CD4-positive, alpha-beta T cell (primary cell): ENCODE measurements around the gene KDM4B. TPM values are rescaled to one million over a fixed set of nuclear protein-coding genes. Genes with fewer than 3 reads are reported as not detected.

ENCODE experiments used
- ATAC-seq: fragments of 200-7000 bp; cut with Tn5 transposase; one replicate; pipeline ENCODE4 v1.10.0; 2022; ENCODE audit warnings: mild to moderate bottlenecking; ENCODE audit not compliant: poor library complexity
- CTCF ChIA-PET: fragments of 350-600 bp; sonication (Branson Sonifier 250); formaldehyde crosslinking; loops from one replicate; lab custom pipeline; 2021; ENCODE audit warnings: antibody characterized with exemption, inconsistent platforms; lab: Charles Lee
- POLR2A ChIA-PET: fragments of 350-600 bp; sonication (Branson Sonifier 250); formaldehyde crosslinking; loops from one replicate; lab custom pipeline; 2021; ENCODE audit warnings: antibody characterized with exemption, inconsistent platforms; lab: Charles Lee
- DNase-seq, 14 experiments: peaks; one replicate each; pipeline ENCODE4 v3.0.0-alpha.2; 2013 to 2020; ENCODE audit warnings: mixed read lengths in 2 of 14
- H3K27ac ChIP-seq, 2 donors: one replicate each; pipeline versions ENCODE4 v1.5.1 to v1.7.0; 2013; ENCODE audit warnings: low read length in 2 of 2, low read depth in 1 of 2, mild to moderate bottlenecking in 1 of 2
- H3K27me3 ChIP-seq, 2 experiments: 1 replicate in 1 of 2; 2 replicates in 1 of 2; pipeline versions ENCODE4 v1.6.1 to v1.7.0; 2013; ENCODE audit warnings: low read length in 2 of 2, control low read depth in 1 of 2, mild to moderate bottlenecking in 1 of 2, moderate library complexity in 1 of 2; ENCODE audit not compliant: insufficient read depth in 2 of 2, control insufficient read depth in 1 of 2
- H3K36me3 ChIP-seq: one replicate; pipeline ENCODE4 v1.6.1; 2013; ENCODE audit warnings: low read length, control low read depth; ENCODE audit not compliant: insufficient read depth
- H3K4me1 ChIP-seq: one replicate; pipeline ENCODE4 v1.6.1; 2013; ENCODE audit warnings: low read length, control low read depth; ENCODE audit not compliant: insufficient read depth
- H3K4me3 ChIP-seq: one replicate; pipeline ENCODE4 v1.5.1; 2013; ENCODE audit warnings: mild to moderate bottlenecking, low read length, moderate library complexity
- H3K9me3 ChIP-seq, 2 experiments: 1 replicate in 1 of 2; 2 replicates in 1 of 2; pipeline versions ENCODE4 v1.6.1 to v1.7.0; 2013; ENCODE audit warnings: low read length in 2 of 2, mild to moderate bottlenecking in 2 of 2, control low read depth in 1 of 2, moderate library complexity in 1 of 2; ENCODE audit not compliant: control insufficient read depth in 1 of 2, insufficient read depth in 1 of 2
- H3K27ac Mint-ChIP-seq: one replicate; pipeline ENCODE4 v1.8.0; 2020; ENCODE audit warnings: mixed read lengths
- H3K27me3 Mint-ChIP-seq: one replicate; pipeline ENCODE4 v1.8.0; 2021; ENCODE audit warnings: mixed read lengths
- H3K36me3 Mint-ChIP-seq: one replicate; pipeline ENCODE4 v1.8.0; 2021; ENCODE audit warnings: low read depth, mixed read lengths
- H3K4me1 Mint-ChIP-seq: one replicate; pipeline ENCODE4 v1.8.0; 2021; ENCODE audit warnings: low read depth, mixed read lengths
- H3K4me3 Mint-ChIP-seq: one replicate; pipeline ENCODE4 v1.8.0; 2020; ENCODE audit warnings: mild to moderate bottlenecking, mixed read lengths
- H3K9me3 Mint-ChIP-seq: one replicate; pipeline ENCODE4 v1.8.0; 2020; ENCODE audit warnings: mixed read lengths
- intact Hi-C, 2 experiments: fragments of 100-400 bp; cut with DNase I in 1 of 2; cut with micrococcal nuclease in 1 of 2; formaldehyde crosslinking; loops; one replicate each; pipeline versions ENCODE4 v1.15.1 to v1.9.0; 2023 to 2025; cut with DNase I, micrococcal nuclease
- total RNA-seq, 174 experiments: library from RNA in 2 of 174; stranded (reverse) in 2 of 174; gene quantifications; one replicate each; pipeline ENCODE4 v1.2.3 and lab custom pipeline; 2021 to 2026
- TF ChIP-seq, protein P1 (sequence below): fragments of 200-600 bp; IDR thresholded peaks from one replicate; pipeline ENCODE4 v1.8.0; 2022; ENCODE audit warnings: antibody characterized with exemption, mild to moderate bottlenecking

Gene KDM4B
- total RNA-seq, 2 experiments from 2014 or later: 41.8 to 42.5 TPM

DNA sequence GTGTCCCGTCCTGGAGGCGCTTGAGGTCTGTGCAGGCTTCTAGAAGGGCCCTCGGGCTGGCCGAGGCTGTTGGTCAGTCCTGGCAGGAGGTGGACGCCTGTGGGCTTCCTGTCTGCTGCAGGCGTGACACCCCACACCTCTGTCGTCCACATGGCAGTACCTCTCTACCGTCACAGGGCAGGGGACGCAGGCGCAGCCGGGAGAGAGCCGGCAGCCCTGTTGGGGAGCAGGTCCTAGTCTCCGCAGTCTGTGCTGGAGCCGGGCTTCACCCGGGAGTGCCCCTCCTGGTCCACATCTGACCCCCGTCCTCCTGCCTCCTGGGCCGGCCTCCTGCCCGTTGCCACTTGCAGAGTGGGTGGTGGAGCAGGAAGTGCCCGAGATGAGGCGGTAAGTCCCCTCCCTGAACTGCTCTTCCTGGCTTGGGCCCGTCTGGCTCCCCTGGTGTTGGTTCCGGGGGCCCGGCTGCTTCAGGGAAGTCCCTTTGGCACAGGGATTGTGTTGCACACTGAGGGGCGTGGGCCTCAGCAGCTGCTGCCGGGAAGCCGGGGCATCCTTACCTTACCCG, 106.0 kb downstream of the KDM4B start:
- ATAC-seq (no peak), DNase-seq (no peak)
- ChIA-PET POLR2A (no interaction called here), CTCF (no interaction called here)
- no peaks in the 10 kb centered on the region for H3K9me3 Mint-ChIP-seq
- intact Hi-C loops: no loop called here
- TF ChIP-seq, protein P1, sequence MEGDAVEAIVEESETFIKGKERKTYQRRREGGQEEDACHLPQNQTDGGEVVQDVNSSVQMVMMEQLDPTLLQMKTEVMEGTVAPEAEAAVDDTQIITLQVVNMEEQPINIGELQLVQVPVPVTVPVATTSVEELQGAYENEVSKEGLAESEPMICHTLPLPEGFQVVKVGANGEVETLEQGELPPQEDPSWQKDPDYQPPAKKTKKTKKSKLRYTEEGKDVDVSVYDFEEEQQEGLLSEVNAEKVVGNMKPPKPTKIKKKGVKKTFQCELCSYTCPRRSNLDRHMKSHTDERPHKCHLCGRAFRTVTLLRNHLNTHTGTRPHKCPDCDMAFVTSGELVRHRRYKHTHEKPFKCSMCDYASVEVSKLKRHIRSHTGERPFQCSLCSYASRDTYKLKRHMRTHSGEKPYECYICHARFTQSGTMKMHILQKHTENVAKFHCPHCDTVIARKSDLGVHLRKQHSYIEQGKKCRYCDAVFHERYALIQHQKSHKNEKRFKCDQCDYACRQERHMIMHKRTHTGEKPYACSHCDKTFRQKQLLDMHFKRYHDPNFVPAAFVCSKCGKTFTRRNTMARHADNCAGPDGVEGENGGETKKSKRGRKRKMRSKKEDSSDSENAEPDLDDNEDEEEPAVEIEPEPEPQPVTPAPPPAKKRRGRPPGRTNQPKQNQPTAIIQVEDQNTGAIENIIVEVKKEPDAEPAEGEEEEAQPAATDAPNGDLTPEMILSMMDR: no peak
- H3K4me1 Mint-ChIP-seq: no peaks in the 10 kb centered on the region
- H3K4me3 Mint-ChIP-seq: no peak overlapping the region
- H3K36me3 ChIP-seq: peaks cover 25% of the 10 kb centered on the region
- no peaks in the 10 kb centered on the region for H3K4me1 ChIP-seq
- H3K27ac ChIP-seq: no peak overlapping the region
- no peaks in the 10 kb centered on the region for H3K9me3 ChIP-seq
- H3K27me3 ChIP-seq: no peaks in the 10 kb centered on the region
- no peaks in the 10 kb centered on the region for H3K27me3 Mint-ChIP-seq
- H3K27ac Mint-ChIP-seq: no peak overlapping the region
- H3K36me3 Mint-ChIP-seq: peaks cover 25% of the 10 kb centered on the region
- H3K4me3 ChIP-seq: no peak overlapping the region

GRCh38 chr19:5075597-5075996, 106.7 kb downstream of the KDM4B start:
- no peak overlapping the region for H3K4me3 ChIP-seq
- Mint-ChIP-seq H3K4me1 (no peaks in the 10 kb centered on the region), H3K27ac (no peak overlapping the region), H3K36me3 (peaks cover 32% of the 10 kb centered on the region), H3K4me3 (no peak overlapping the region), H3K9me3 (no peaks in the 10 kb centered on the region), H3K27me3 (no peaks in the 10 kb centered on the region)
- no peak overlapping the region for H3K27ac ChIP-seq
- POLR2A ChIA-PET: interaction anchor here (0.5 kb wide), 1 partner anchor 911 kb away, joined by 3 read pairs; no protein-coding TSS in a partner anchor
- TF ChIP-seq, protein P1: no peak
- H3K36me3 ChIP-seq: peaks cover 30% of the 10 kb centered on the region
- no peaks in the 10 kb centered on the region for H3K9me3 ChIP-seq
- no peaks in the 10 kb centered on the region for H3K4me1 ChIP-seq
- CTCF ChIA-PET: no interaction called here
- DNase-seq (peak in 1 of 14 experiments; percentile 37), ATAC-seq (no peak)
- no peaks in the 10 kb centered on the region for H3K27me3 ChIP-seq
- intact Hi-C loops: no loop called here

DNA sequence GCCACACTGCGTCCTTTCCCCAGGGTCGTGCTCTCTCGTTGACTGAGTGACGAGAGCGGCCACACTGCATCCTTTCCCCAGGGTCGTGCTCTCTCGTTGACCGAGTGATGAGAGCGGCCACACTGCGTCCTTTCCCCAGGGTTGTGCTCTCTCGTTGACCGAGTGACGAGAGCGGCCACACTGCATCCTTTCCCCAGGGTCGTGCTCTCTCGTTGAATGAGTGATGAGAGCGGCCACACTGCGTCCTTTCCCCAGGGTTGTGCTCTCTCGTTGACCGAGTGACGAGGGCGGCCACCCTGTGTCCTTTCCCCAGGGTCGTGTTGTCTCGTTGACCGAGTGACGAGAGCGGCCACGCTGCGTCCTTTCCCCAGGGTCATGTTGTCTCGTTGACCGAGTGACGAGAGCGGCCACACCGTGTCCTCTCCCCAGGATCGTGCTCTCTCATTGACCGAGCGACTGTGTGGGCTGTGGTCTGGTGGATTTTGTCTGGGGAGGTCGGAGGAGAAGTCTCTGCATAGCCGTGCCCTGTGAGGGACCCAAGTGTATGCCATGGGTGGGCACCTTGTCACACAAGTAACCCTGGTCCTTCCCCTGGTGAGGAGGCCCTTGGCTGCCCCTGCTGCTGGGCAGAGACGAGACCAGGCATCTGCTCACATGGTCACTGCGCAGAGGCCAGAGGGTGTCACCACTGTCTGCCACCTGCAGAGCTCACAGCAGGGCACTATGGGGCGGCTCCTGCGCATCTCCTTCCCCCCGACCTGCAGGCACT, 107.7 kb downstream of the KDM4B start:
- H3K27ac ChIP-seq: no peak overlapping the region
- no peaks in the 10 kb centered on the region for H3K4me1 ChIP-seq
- TF ChIP-seq, protein P1: no peak
- DNase-seq (no peak), ATAC-seq (no peak)
- no peaks in the 10 kb centered on the region for H3K4me1 Mint-ChIP-seq
- ChIA-PET CTCF (no interaction called here), POLR2A (interaction anchor here (0.7 kb wide), 1 partner anchor 50 kb away, joined by 3 read pairs; no protein-coding TSS in a partner anchor)
- peaks cover 40% of the 10 kb centered on the region for H3K36me3 Mint-ChIP-seq
- intact Hi-C loops: no loop called here
- H3K9me3 Mint-ChIP-seq: no peaks in the 10 kb centered on the region
- H3K27me3 Mint-ChIP-seq: no peaks in the 10 kb centered on the region
- H3K9me3 ChIP-seq: no peaks in the 10 kb centered on the region
- H3K4me3 Mint-ChIP-seq: no peak overlapping the region
- peaks cover 34% of the 10 kb centered on the region for H3K36me3 ChIP-seq
- H3K27ac Mint-ChIP-seq: no peak overlapping the region
- no peak overlapping the region for H3K4me3 ChIP-seq
- H3K27me3 ChIP-seq: no peaks in the 10 kb centered on the region
